Effector CD8-positive, alpha-beta T cell (primary cell): Measurements from ENCODE around the gene CDKAL1.
"Not testable (repeated sequence)": the region's sequence is repeated elsewhere in the genome, so short reads cannot be mapped to it uniquely, and the experiment has no call there.

Experiments used
- DNase-seq: peaks from one replicate; lab custom pipeline; 2025; lab: John Stamatoyannopoulos, UW

CDKAL1 gene

DNA sequence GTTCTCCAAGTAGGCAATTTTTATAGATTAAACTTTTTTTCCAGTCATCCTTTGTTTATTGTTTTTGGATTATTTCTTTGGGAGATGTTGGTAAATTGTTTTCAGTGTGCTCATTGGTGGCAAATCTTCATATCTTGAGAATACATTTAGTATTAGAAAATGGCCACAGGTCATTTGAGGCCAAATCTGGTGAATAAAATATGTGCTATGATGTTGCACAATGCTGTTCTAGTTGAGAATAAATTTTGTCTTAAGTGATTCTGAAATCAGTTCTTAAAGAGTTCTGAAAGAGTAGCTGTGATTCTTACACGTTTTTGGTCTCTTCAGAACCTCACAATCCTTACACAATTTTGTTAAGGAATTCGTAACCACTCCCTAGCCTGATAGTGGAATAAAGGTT is 20.1 kb downstream of the CDKAL1 start:
- no peak for DNase-seq

DNA sequence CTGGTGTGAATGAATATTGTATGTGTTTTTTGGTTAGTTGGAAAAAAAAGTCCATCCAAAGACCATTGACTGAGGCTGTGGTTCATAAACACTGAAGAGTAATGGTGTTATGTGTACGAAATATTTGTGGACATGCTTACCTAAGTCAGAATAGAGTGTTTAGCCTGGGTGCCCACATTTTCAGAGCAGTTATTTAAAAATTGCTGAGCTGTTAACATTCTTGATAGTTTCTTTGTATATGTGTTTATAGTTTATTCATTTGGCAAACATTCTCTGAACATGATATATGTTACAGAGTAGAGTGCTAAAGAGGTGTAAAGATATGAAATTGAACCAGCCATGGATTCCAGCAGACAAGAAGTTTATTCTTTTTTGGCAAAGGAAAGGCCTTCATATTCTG is 20.6 kb downstream of the CDKAL1 start:
- DNase-seq = no peak

DNA sequence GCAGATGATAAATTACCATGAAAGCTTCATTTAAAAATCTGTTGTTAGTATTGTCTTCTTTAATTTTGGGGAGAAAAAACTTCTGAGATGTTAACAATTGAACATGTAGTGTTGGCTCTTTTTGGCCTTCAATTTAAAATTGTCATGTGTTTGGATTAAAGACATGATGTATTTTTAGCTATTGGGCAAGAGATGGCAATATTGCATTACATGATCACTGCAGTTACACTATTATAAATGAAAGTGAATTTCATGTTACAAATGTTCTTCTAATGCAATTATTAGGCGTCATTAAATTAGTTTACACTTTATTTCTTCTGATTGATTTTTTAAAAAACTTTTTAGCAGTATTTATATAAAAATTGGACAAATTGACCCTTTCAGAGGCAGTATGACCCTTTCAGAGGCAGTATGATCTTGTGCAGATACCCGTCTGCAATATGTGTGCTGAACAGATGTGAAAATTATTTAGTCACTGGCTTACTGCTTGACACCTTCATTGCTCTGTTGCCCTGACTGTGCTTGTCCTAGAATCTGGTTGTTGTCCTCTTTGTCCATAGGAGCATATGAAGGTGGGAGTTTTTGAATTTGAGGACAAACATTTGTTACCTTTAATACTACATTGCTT is 25.8 kb downstream of the CDKAL1 start:
- DNase-seq = no peak

DNA sequence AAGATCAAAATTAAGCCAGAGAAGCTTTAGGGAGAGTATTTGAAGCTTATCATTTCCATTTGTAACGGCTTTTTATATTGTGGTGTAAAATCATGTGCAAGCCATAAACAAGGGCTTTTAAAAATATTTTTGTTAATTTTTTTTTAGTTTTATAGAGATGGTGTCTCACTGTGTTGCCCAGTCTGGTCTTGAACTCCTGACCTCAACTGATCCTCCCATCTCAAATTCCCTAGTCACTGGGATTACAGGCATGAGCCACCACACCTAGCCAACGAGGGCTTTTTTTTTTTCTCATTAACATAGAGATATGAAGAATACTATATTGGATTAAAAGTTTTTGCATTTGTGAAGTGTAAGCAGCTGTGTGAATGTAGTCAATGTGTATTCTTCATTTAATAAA is 29.1 kb downstream of the CDKAL1 start:
- no peak for DNase-seq

DNA sequence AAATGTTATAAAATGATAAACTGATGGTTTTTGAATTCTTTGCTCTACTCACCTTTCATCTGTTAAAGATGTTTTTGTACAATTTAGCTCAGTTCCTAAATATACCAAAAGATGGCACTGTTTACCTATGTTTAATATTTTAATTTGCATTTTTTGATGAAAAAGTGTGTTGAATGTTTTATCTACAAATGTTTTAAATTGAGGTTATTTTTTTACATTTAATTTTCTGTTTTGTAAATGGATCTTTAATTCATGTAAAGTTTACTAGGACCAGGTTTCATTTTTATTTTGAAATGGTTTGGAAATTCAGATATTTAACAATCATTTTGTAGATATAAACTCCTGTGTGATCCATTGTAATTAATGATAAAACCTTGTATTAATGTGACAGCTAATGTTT is 30.0 kb downstream of the CDKAL1 start:
- DNase-seq = no peak

DNA sequence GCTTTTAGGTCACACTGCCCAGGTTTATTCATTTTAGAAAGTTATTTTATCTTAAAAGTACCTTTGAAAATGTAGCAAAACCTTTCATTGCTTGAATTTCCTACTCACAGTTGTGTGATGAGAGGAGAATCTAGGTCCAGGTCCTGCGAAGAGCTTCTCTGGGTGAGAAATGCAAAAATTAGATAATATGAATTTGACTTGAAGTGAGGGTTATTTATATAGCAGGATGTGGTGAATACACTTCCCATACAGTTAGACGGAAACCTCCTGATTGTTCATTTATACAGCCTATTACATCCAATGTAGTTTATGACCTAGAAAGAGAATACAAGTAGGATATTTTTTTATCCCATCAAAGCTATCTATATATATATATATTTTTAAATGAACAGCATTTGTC is 30.5 kb downstream of the CDKAL1 start:
- DNase-seq = no peak

DNA sequence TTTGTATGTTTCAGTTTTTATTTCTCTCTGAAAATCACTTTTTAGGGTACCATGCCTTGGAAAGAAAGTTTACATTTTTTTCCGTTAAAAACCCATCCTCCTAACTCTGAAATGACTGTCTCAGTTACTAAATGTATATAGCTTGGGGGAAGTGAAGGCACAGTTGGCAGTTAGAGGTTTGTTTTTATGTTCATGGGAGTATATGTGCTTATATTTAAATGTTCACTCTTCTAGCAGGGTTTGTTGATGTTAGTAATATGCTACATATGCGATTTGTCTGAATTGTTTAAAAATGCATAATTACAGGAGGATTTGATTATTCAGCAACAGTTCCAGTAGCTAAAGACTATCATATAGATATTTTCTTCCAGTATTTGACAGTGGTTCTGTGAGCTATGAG is 31.1 kb downstream of the CDKAL1 start:
- no peak for DNase-seq

DNA sequence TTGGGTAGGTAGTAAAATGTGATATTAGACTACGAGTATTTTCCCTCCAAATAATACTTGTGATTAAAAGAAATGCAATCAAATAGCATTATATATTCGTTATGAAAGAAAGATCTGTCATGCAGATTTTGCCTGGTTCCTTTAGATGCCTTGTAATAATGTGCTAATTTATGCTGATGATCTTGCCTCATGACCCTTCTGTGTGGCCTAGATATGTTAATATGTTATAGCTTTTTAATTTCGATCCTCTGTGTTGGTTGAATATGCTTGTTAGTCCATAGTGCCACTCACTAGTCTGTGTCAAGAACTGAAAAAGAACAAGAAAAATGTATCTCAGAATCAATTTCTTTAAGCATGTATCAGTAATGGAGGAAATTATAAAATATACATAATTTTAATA is 31.9 kb downstream of the CDKAL1 start:
- DNase-seq = no peak

DNA sequence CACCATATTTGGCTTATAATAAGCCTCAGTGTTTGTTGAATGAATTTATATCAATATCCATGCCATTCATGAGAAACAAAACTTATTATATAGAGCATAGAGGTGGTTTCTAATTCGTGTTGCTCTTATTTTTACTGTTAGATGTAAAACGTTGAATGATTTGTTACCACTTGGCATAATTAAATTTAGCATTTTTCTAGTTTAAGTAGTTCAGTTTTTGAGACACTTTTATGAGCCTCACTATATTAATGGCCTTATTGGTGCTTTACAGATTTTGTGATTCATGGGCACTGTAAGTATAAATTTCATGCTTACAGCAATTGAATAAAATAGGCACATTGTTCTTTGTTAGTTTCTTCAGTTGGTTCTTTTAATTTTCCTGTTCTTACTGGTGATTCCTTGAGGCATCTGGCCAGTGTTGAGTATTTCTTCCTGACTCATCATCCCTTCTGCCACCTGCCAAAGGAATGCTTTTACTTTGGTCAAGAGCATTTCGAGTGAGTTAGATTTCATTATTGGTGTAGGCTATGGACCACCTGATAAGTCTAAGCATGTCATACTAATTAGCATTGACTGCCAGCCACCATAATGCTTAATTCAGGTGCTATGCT is 34.8 kb downstream of the CDKAL1 start:
- no peak for DNase-seq

DNA sequence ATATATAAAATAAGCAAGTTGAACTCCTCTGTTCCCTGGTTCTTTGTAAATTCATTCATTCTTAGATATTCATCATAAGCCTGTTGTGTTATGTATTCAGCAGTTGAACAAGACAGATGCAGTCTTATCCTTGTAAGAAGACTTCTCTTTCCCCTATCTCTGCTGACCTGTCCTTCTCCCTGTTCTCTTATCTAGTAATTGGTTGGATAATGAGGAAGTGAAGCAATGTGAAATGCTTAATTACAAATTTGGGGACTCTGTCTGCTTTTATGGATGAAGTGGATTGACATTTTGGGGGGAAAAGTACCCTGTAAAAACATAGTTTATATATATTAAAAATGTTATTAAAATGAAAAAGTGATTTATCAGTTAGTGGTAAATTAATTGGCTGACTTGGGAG is 37.0 kb downstream of the CDKAL1 start:
- DNase-seq = no peak

DNA sequence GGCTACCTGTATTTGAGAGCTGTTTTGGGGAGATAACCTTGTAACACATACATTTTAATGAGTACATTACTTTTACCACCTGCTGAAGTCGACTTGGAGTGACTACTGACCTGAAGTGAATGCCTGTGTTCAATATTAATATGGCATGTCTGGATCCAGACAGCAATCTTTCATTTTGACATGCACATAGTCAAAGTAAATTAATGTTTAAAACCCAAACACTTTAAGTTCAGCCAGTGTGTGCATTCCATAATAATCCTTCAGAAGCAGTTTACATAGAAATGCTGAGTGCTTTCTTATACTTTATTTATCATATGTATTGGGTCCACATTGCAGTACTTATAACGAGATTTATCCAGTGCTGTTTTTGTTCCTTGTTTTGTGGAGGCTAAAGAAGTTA is 38.0 kb downstream of the CDKAL1 start:
- DNase-seq = no peak

DNA sequence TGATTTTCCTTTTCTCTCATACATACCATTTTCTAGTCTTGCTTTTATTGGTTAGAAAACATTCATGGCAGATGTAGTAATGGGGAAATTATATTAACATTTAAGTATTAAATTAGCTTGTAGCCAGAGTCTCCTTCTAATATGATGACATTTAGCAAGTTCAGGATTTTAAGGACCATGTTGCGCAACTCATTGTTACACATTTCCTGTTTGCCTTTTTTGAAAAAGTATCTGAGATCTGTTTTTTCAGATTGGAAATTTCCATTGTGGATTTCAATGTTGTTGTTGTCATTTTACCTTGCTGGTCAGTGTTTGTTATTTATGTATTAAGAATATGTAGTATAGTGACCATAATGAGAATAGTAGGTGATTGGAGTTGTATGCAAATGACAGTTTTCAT is 38.7 kb downstream of the CDKAL1 start:
- DNase-seq = no peak

DNA sequence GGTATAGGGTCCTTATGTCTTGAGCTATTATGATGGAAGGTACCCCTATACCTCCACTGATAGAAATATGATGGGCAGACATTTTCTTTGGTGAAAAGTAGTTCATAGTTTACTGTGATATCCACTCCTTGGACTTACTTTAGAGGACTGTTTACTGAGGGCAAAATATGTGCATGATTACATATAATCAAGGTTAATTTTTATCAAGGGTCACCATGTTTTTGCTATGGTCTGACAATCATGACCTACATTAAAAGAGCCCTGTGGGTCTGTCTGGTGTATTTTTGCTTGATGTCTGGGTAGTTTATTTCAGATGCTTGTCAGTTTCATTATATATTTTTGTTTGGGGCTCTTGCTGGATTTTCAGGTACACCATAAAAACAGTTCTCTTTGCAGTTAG is 40.1 kb downstream of the CDKAL1 start:
- DNase-seq = no peak

DNA sequence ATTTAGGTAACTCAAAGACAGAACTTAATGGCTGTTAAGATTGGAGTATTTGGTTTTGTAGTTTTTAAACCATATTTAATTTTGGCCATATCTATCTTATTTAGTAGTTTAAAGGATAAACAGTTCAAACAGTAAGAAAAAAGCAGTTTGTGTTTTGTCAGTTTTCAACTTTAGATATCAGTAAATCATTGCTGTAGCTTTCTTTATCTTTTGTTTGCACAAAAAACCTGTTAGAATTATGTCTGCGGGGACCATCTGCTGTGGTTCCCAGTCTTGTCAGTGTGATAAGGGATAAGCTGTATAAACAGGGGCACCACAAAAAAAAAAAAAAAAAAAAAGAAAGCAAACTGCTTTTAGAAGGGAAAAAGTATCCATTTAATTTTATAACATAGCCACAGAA is 40.9 kb downstream of the CDKAL1 start:
- DNase-seq = no peak

DNA sequence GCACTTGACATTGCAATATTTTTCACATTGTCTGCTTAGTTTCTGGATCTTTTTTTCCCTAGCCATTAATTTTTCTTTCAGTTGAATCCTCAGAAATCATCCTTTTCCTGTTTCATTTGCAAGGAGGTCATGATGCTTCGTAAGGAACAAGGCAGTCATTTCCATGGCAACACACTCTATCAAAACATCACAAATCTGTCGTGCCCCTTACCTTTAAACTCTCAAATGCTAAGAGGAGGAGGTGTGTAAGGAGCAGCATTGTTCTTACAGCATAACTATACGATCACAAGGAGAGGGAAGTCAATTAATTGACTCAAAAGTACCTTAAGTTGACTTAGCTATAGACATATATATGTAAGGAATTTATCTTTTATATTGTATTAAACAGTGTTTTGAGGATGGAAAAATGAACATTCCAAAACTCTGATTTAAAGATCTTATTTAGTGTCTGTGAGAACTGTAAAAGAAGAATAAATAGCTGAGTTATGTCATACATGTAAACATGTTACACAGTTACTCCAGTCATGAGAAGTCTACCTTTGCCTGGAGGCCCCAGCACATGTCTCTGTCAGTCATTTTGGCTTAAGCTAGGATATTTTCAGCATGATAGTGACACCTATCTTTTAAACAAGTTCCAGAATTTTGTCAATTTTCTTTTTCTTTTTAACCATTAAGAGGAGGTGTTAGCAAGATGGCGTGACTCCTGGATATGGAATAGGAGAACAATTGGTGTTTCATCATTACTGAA is 41.6 kb downstream of the CDKAL1 start:
- no peak for DNase-seq

DNA sequence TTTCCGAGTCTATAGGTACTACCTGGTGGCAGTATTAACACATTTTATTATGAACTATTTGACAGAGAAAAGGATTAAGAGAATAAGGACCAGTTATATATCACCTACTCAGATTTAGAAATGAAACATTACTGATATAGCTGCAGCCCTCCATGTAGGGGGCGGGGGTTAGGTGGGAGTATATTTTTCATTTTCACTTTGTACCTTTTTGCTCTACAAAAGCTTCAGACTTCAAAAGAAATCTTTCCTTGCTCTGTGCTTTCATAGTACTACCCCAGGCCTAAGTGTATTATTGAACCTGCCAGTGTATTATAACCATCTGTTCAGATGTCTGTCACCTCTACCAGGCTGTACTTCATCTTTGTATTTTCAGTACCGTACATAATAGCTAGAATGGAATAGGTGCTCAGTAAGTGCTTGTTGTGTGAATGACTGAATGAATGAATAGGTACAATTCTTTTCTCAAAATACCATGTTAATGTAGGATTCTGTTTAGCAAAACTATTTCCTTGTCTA is 43.0 kb downstream of the CDKAL1 start:
- DNase-seq = no peak

DNA sequence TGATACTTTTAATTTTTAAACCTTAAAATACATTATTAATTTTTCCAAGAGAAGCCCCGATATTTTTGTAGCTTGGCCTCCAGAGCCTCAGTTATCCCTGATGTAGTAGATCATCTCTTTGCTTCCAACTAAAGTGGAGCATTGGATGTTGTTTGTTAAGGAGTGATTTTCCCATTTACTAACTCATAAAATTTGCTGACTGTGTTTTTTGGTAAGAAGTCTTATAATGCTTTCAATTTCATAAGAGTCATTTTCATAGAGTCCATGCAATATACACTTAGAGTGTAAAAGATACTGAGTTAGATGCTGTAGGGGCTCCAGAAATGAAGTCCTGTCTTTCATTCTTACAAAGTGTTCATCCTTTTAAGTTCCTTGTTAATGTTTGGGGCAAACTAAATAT is 46.8 kb downstream of the CDKAL1 start:
- DNase-seq = no peak

DNA sequence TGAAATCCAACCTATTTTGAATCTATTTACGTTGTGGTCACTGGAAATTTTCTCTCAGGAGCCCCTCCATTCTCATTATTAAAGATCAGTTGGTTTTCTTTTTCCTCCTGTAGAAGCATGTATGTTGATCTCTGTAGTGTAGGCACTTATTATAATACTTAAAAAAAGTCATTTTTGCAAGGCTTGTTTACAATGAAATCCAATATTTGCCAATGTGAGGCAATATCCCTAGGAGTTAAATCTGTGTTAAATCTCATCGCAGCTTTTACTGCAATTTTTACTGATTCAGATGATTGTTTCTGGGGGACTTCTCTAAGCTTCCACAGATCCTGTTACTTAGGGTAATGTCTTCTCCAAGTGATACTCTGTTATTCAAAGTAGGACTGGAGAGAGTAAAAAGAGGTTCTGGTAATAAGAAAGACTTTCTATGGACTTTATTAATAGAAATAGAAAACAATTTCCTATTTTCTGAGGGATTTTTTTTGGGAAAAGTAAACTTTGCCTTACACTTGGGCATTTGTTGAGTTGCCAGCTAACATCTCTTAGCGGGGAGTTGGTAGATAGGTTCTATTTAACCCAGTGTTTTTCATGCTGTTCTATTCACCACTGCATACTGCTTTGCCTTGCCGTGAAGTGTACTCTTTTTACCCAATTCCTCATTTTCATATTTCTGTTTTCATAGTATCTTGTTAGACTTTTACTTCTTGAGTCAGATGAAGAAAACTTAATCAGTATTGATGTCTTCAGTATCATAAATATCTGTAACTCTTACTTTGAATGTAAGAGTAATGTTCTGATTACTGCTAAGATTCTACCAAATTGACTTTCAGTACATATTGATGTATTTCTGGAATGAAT is 48.6 kb downstream of the CDKAL1 start:
- DNase-seq = no peak

DNA sequence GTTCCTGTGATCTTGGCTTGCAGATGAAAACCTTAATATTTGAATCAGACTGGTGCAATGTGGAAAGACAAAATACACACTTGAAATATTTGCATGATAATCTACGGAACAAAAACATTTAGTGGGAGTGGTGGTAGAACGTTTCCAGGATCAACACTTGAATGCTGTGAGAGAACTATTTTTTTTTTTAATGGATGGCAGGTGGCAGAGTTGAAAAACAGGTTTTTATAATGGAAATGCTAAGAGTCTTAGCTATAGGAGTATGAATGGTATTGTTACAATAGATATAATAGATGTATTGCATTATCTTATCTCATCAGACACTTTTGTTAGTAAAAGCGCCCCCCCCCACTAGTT is 49.2 kb downstream of the CDKAL1 start:
- DNase-seq = no peak

DNA sequence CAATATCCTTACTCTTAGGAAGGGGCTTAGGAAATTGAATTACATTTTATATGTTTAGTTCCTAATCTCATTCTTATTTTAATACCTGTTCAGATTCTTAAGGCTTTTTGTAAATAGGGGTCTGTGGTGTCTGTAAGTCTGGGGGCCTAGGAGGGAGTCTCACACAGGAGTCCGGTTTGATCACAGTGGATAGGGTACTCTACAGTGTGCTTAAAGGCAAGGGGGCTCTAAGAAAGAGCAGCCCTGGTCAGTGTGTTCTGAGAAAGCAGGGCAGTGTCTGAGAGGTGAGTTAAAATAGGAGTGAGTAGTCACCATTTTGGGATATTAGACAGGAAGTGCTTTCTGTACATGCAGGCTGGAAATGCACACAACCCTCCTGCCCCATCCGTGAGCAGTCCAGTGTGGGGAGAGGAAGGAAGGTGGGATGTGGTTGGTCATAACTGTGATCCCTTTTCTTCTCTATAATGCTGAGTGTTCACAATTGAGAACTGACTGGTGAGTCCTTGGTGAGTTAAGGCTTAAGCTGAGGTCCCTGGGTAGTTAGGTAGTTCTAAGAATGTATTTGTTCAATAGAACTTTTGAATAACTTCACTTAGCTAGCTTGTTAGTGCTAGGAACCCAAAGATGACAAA is 50.0 kb downstream of the CDKAL1 start:
- DNase-seq = no peak

DNA sequence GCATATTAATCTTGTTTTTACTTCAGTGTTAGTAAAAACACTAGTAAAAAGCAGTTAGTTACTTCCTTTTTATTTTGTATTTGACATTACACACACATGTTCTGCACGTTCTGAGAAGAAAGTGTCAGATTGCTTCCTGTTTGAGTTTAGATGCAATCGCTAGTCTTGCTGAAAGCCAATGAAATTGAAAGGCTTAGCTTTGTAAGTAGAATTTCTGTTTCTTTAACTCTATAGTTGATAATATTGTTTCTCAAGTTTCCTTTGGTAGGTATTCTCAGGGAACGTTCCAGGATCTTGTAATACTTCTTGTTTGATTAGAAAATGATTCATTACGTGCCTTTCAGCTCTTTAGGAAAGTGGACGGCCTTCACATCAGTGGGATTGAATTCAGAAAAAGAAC is 55.0 kb downstream of the CDKAL1 start:
- no peak for DNase-seq

DNA sequence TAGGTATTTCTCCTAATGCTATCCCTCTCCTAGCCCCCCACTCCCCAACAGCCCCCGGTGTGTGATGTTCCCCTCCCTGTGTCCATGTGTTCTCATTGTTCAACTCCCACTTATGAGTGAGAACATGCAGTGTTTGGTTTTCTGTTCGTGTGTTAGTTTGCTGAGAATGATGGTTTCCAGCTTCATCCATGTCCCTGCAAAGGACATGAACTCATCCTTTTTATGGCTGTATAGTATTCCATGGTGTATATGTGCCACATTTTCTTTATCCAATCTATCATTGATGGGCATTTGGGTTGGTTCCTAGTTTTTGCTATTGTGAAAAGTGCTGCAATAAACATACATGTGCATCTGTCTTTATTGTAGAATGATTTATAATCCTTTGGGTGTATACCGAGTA is 56.2 kb downstream of the CDKAL1 start:
- DNase-seq = not testable (repeated sequence)
